Vagina (tissue), 2 donors: ENCODE measurements around the gene EMB.
"Not testable (repeated sequence)": the region's sequence is repeated elsewhere in the genome, so short reads cannot be mapped to it uniquely, and the experiment has no call there.

Experiments
- POLR2A ChIP-seq, 2 donors: fragments of 450-650 bp; IDR thresholded peaks; one replicate each; pipeline ENCODE4 v1.6.1; 2017; ENCODE audit warnings: antibody characterized with exemption in 2 of 2, mild to moderate bottlenecking in 2 of 2, moderate library complexity in 2 of 2
- POLR2AphosphoS5 ChIP-seq, 2 donors: sonication (generic); formaldehyde crosslinking; IDR thresholded peaks; one replicate each; pipeline ENCODE4 v1.9.0; 2017; ENCODE audit warnings: antibody characterized with exemption in 2 of 2, mild to moderate bottlenecking in 2 of 2, low read depth in 1 of 2; ENCODE audit not compliant: insufficient read depth in 1 of 2
- TF ChIP-seq, protein P1 (sequence below), 3 experiments: fragments of 450-650 bp in 2 of 3; fragments of 200-600 bp in 1 of 3; sonication (generic) in 1 of 3; IDR thresholded peaks; one replicate each; pipeline ENCODE4 v1.5.1; 2017 to 2019; ENCODE audit warnings: antibody characterized with exemption in 3 of 3, mild to moderate bottlenecking in 2 of 3, moderate library complexity in 2 of 3

DNA sequence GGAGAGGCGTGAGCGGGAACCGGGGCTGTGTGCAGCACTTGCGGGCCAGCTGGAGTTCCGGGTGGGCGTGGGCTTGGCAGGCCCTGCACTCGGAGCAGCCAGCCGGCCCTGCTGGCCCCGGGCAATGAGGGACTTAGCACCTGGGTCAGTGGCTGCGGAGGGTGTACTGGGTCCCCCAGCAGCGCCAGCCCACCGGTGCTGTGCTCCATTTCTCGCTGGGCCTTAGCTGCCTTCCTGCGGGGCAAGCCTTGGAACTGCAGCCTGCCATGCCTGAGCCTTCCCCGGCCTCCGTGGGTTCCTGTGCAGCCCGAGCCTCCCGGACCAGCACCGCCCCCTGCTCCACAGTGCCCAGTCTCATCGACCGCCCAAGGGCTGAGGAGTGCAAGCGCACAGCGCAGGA lies 23.9 kb upstream of the EMB start:
- TF ChIP-seq, protein P1, sequence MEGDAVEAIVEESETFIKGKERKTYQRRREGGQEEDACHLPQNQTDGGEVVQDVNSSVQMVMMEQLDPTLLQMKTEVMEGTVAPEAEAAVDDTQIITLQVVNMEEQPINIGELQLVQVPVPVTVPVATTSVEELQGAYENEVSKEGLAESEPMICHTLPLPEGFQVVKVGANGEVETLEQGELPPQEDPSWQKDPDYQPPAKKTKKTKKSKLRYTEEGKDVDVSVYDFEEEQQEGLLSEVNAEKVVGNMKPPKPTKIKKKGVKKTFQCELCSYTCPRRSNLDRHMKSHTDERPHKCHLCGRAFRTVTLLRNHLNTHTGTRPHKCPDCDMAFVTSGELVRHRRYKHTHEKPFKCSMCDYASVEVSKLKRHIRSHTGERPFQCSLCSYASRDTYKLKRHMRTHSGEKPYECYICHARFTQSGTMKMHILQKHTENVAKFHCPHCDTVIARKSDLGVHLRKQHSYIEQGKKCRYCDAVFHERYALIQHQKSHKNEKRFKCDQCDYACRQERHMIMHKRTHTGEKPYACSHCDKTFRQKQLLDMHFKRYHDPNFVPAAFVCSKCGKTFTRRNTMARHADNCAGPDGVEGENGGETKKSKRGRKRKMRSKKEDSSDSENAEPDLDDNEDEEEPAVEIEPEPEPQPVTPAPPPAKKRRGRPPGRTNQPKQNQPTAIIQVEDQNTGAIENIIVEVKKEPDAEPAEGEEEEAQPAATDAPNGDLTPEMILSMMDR (IDR thresholded peaks at IDR 0.05) = not testable (repeated sequence)
- TF ChIP-seq POLR2A (IDR thresholded peaks at IDR 0.05); POLR2AphosphoS5 (IDR thresholded peaks at IDR 0.05; ENCODE audit: insufficient read depth in 1 of 2, low read depth in 1 of 2): not testable (repeated sequence)
